GM10847 (cell line): Measurements from ENCODE around the gene ARSJ.

Experiments
- POLR2A ChIP-seq: IDR thresholded peaks from 2 replicates; pipeline ENCODE4 v1.6.1; 2011; ENCODE audit not compliant: insufficient read length; ENCODE audit errors: extremely low read depth

The ARSJ gene

DNA sequence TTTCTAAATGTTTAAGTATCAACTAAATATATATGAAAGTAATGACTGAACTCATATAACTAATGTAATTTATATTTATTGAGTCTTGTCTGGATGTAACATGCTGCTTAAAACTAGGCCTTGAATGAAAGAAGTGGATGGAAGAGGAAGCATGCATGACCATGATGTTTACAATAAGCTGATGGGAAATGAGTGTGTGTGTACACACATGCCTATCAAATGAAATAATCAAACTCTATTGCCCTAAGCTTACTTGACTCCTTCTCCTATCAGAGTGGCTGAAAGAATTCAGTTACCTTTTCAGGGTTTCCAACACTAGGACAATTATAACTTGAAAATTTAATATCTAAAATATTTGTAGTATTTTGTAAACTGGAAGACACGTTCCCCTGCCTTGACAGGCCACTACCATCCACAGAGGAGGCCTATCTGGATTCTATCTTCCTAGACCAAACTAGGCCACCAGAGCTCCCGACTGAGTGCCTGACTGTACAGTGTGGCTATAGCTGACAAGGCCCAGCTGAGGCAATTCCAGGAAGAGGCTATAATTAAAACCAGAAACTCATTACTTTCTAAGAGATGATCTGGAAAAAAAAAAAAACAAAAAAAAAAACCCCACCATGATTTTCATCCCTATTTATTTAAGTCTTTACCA, 7.6 kb downstream of the ARSJ start:
- TF ChIP-seq POLR2A: no peak

DNA sequence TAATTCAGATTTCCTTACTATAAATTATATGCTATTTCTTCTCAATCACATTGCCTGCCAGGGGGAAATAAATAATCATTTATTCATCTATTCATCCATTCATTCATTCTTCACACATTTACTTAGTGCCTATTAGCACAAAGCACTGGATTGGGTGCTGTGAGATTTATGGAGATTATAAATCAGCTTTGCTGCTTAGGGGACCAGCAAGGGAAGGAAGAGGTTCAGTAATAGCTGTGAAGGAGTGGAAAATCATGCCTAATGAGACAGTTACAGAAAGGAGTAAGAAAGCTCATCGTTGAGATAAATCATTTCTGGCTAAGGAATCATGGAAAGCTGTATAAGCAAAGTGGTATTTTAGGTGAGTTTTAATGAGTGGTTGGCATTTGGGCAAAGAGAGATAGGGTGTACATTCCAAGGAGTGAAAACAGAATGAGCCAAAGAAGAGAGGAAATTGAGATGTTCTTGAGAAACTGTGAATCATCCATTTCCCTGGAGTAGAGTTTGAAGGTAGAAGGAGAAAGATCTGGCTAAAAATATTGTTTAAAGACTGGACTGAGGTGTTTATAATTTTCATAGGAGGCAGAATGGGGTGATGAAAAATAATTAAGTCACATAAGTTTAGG, 9.6 kb downstream of the ARSJ start:
- no peak for TF ChIP-seq POLR2A

- TF ChIP-seq POLR2A: no peak
Observed at GRCh38 chr4:113968473-113968872, 11.0 kb downstream of the ARSJ start.

GRCh38 chr4:113967687-113968086, 11.8 kb downstream of the ARSJ start:
- no peak for TF ChIP-seq POLR2A

GRCh38 chr4:113962719-113963265, 16.7 kb downstream of the ARSJ start:
- no peak for TF ChIP-seq POLR2A

- TF ChIP-seq POLR2A: no peak
Observed at GRCh38 chr4:113962016-113962347, 17.5 kb downstream of the ARSJ start.

- TF ChIP-seq POLR2A: no peak
Observed at GRCh38 chr4:113960684-113961321, 18.6 kb downstream of the ARSJ start.

- no peak for TF ChIP-seq POLR2A
Observed at GRCh38 chr4:113959539-113959937, 19.9 kb downstream of the ARSJ start.

DNA sequence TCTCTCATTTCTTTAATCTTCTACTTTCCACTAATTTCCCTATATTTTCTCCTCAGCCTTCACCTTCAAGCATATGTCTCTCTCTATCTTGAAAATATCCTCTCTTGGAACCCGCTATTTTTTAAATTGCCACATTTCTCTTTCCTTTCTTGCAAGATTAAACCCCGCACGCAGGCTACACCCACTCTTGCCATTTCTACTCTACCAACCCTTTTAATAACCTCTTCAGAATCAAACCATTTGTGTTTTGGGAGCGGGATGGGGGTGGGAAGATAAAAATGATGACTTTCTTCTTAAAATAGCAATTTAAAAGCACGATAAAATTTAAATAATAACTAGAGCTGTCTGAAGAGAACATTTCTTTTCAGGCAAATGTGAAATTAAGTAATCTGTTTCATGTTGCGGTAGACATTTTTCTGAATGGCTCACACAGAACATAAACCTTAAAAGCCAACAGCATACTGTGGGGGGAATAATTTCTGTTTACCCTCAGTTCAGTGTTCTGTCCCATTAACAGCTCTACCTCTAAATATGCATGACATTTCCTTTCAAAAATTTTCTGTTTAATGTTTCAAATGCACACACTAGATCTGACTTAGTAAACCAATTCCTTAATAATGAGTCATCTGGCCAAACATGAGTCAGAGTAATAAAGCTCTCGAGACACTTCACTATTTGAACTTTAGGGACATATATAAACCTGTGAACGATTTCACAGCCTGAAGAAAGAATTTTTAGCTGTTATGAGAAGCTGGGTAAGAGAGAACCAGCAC, 20.5 kb downstream of the ARSJ start:
- no peak for TF ChIP-seq POLR2A

- no peak for TF ChIP-seq POLR2A
Observed at GRCh38 chr4:113957956-113958355, 21.5 kb downstream of the ARSJ start.

DNA sequence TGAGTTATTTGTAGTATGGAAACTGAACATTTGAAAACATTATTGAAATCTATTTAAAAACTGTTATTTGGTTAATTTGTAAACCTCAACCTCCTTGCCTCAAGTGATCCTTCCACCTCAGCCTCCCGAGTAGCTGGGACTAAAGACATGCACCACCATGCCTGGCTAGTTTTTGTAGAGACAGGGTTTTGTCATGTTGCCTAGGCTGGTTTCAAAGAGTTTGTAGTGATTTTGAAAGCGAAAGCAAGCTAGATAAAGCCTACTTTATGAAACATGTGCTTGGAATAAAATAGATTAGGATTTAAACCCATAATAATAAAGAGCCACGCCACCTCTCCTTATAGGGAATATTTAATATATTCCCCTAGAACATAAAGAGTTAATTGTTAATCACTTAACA, 23.5 kb downstream of the ARSJ start:
- no peak for TF ChIP-seq POLR2A

DNA sequence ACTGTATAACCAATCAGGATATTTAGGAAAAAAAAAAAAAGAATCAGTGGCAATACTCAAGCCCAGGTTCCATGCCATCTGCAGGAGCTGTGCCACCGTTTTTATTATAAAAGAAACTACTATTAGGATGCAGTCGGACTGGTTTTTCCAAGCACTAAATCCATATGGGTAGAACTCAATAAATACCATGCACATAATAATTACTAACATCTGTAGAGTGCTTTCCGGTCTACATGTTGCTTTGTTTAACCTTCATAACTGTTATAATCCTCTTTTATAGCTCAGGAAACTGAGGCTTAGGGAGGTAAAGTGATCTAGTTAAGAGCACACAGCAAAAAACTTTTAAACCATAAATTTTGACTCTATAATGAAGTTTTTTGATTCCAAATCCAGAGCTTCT, 24.0 kb downstream of the ARSJ start:
- TF ChIP-seq POLR2A: no peak

DNA sequence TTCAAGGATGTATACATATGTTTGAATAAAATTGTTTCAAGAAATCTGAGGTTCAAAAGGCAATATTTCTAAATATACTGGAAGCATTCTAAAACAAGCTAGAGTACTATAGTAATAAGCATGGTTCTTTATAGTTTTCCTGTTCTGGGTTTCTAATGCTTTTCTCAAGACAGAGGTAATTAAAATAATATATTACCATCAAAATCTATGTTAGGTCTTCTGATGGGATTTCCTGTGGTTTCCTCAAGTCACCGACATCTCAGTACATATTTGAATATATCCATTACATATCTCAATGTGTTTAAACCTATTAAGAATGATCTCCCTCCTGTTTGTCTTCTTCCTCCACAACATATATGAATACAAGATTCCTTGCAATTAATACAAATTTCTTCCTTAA, 25.6 kb downstream of the ARSJ start:
- TF ChIP-seq POLR2A: no peak

DNA sequence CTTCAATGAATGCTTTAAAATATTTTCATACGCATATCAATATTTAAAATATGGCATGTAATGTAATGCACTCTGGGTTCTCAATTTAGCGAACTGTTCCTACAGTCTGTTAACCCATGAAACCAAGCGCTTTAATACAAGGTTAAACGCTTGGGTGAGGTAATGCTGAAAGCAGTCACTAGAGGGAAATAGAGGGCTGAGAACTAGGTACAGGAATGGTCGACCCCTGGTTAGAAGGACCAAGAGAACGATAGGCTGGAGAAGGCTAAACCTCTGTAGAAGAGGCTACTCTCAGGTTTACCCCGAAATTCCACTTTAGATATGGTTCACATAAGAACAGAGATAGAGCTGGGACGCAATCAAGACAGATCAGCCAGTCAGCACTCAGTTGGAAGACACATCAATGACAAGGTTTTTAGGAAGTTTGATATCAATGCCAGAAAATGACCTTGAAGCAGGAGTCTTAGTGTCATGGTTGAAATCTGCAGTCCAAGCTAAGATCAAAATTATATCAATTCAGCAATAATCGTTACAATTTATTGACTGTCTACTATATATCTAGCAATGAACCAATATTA, 26.9 kb downstream of the ARSJ start:
- no peak for TF ChIP-seq POLR2A

- TF ChIP-seq POLR2A: no peak
Observed at GRCh38 chr4:113951263-113951662, 28.2 kb downstream of the ARSJ start.
